ENCODE measurements around the gene ZNF212.
A peak's percentile ranks its signal among the peaks of the same experiment; 100 is the strongest.

Gene ZNF212

GRCh38 chr7:149238051-149238450 is 1.4 kb upstream of the ZNF212 start:
- no peak for TF ChIP-seq REST (IDR thresholded peaks at IDR 0.05; ENCODE audit: insufficient replicate concordance, low read depth)
- TF ChIP-seq GABPA (IDR thresholded peaks at IDR 0.05; ENCODE audit: low read depth) = no peak
- TF ChIP-seq POLR2AphosphoS5 (IDR thresholded peaks at IDR 0.05; ENCODE audit: low read depth) = no peak
- TF ChIP-seq SPI1 (IDR thresholded peaks at IDR 0.05; ENCODE audit: borderline replicate concordance, low read depth) = no peak
- Histone ChIP-seq H3K4me3 (replicated peaks; ENCODE audit: insufficient read depth, low read length) (no peak overlapping the region), H3K27ac (replicated peaks) (no peak overlapping the region), H3K27me3 (ENCODE audit: insufficient read depth, poor library complexity, severe bottlenecking) (no peaks in the 10 kb centered on the region)
- DNase-seq (ENCODE audit: low read depth in 1 of 2, low spot score in 1 of 2) = no peak

- Histone ChIP-seq H3K27ac (replicated peaks) (no peak overlapping the region), H3K27me3 (ENCODE audit: insufficient read depth, poor library complexity, severe bottlenecking) (no peaks in the 10 kb centered on the region), H3K4me3 (replicated peaks; ENCODE audit: insufficient read depth, low read length) (peak overlapping the region; percentile 84)
- DNase-seq (ENCODE audit: low read depth in 1 of 2, low spot score in 1 of 2) = no peak
- TF ChIP-seq POLR2AphosphoS5 (IDR thresholded peaks at IDR 0.05; ENCODE audit: low read depth) (no peak), GABPA (IDR thresholded peaks at IDR 0.05; ENCODE audit: low read depth) (no peak), SPI1 (IDR thresholded peaks at IDR 0.05; ENCODE audit: borderline replicate concordance, low read depth) (no peak), REST (IDR thresholded peaks at IDR 0.05; ENCODE audit: insufficient replicate concordance, low read depth) (no peak), CTCF (IDR thresholded peaks at IDR 0.05; ENCODE audit: insufficient read depth, low read length) (no peak)
Measured at GRCh38 chr7:149240637-149241036, 1.2 kb downstream of the ZNF212 start.

GRCh38 chr7:149241696-149242095 is 2.2 kb downstream of the ZNF212 start:
- DNase-seq (ENCODE audit: low read depth in 1 of 2, low spot score in 1 of 2) = no peak
- no peak for TF ChIP-seq SPI1 (IDR thresholded peaks at IDR 0.05; ENCODE audit: borderline replicate concordance, low read depth)
- TF ChIP-seq GABPA (IDR thresholded peaks at IDR 0.05; ENCODE audit: low read depth) = no peak
- TF ChIP-seq CTCF (IDR thresholded peaks at IDR 0.05; ENCODE audit: insufficient read depth, low read length) = no peak
- TF ChIP-seq POLR2AphosphoS5 (IDR thresholded peaks at IDR 0.05; ENCODE audit: low read depth) = no peak
- no peak for TF ChIP-seq REST (IDR thresholded peaks at IDR 0.05; ENCODE audit: insufficient replicate concordance, low read depth)
- no peak overlapping the region for H3K27ac ChIP-seq (replicated peaks)
- H3K4me3 ChIP-seq (replicated peaks; ENCODE audit: insufficient read depth, low read length) = no peak overlapping the region
- H3K27me3 ChIP-seq (ENCODE audit: insufficient read depth, poor library complexity, severe bottlenecking) = no peaks in the 10 kb centered on the region

Data from HL-60 (cell line).